Measurements from ENCODE around the gene WDR86. TPM values are rescaled to one million over a fixed set of nuclear protein-coding genes. Genes with fewer than 3 reads are reported as not detected.

Gene WDR86, protein sequence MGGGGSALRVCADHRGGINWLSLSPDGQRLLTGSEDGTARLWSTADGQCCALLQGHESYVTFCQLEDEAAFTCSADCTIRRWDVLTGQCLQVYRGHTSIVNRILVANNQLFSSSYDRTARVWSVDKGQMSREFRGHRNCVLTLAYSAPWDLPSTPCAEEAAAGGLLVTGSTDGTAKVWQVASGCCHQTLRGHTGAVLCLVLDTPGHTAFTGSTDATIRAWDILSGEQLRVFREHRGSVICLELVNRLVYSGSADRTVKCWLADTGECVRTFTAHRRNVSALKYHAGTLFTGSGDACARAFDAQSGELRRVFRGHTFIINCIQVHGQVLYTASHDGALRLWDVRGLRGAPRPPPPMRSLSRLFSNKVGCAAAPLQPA
- 6.8 TPM for total RNA-seq
- 4.2 TPM for polyA plus RNA-seq

- H3K4me3 ChIP-seq (ENCODE audit: low read depth, low read length), result peak within 1 kb of the TSS; percentile 46
- DNase-seq (ENCODE audit: extremely low spot score), result no peak
- under 1% methylated on average over 75 of the region's 75 CpGs for WGBS
- H3K27ac ChIP-seq (ENCODE audit: low read depth), result peak within 1 kb of the TSS; percentile 15
- no peaks in the 10 kb centered on the region for H3K4me1 ChIP-seq (ENCODE audit: insufficient read depth)
- H3K36me3 ChIP-seq (ENCODE audit: insufficient read depth), result no peaks in the 10 kb centered on the region
Observed at GRCh38 chr7:151409667-151410404, at the start of gene WDR86. TSS of gene WDR86 (minus strand) at chr7:151410038. CDS start at chr7:151409589, 449 bp downstream.

DNA sequence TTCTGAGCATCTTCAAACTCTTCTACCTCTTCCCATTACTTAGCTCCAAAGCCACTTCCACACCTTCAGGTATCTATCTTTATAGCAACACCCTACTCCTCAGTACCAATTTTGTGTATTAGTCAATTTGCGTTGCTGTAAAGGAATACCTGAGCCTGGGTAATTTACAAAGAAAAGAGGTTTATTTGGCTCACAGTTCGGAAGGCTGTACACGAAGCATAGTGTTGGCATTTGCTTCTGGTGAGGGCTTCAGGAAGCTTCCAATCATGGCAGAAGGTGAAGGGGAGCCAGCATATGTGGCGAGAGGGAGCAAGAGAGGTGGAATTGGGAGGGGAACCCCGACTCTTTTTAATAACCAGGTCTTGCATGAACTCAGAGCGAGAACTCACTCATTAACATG, 47.7 kb upstream of the WDR86 start:
- DNase-seq (ENCODE audit: extremely low spot score), result no peak
- WGBS, result 97% methylated on average over 6 of the region's 6 CpGs
- no peaks in the 10 kb centered on the region for H3K4me1 ChIP-seq (ENCODE audit: insufficient read depth)

DNA sequence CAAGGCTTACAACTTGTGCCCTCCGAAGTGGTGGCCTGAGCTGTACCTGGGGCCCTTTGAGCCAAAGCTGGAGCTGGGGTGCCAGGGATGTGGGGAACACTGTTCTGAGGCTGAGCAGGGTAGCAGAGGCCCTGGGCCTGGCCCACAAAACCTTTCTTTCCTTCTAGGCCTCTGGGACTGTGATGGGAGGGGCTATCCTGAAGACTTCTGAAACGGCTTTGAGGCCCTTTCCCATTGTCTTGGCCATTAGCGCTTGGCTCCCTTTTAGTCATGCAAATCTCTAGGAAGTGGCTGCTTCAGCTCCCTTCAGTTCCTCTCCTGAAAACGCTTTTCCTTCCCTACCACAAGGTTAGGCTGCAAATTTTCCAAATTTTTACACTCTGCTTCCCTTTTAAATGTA, 46.9 kb upstream of the WDR86 start:
- DNase-seq (ENCODE audit: extremely low spot score), result no peak
- no peaks in the 10 kb centered on the region for H3K36me3 ChIP-seq (ENCODE audit: insufficient read depth)
- H3K4me1 ChIP-seq (ENCODE audit: insufficient read depth), result no peaks in the 10 kb centered on the region
- 88% methylated on average over 4 of the region's 4 CpGs for WGBS
- no peak overlapping the region for H3K27ac ChIP-seq (ENCODE audit: low read depth)
- no peak overlapping the region for H3K4me3 ChIP-seq (ENCODE audit: low read depth, low read length)

More for the DNA sequence above, 47.7 kb upstream of the WDR86 start:
- Histone ChIP-seq H3K4me3 (ENCODE audit: low read depth, low read length) (no peak overlapping the region), H3K27ac (ENCODE audit: low read depth) (no peak overlapping the region), H3K36me3 (ENCODE audit: insufficient read depth) (no peaks in the 10 kb centered on the region)

DNA sequence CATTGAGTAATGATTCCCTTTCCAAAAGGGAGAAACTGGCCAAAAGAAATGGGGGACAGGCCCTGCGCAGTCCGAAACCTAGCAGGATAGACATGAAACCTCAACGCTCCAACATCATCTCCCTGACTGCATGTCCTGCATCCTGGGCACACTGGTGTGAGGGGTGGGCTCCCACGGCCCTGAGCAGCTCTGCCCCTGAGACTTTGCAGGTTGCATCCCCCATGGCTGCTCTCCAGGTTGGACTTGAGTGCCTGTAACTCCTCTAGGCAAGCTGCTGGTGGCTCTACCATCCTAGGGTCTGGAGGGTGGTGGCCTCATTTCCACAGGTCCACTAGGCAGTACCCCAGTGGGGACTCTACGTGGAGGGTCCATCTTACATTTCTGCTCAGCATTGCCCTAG, 46.4 kb upstream of the WDR86 start:
- no peak overlapping the region for H3K27ac ChIP-seq (ENCODE audit: low read depth)
- no peak for DNase-seq (ENCODE audit: extremely low spot score)
- H3K4me1 ChIP-seq (ENCODE audit: insufficient read depth), result no peaks in the 10 kb centered on the region
- no peak overlapping the region for H3K4me3 ChIP-seq (ENCODE audit: low read depth, low read length)
- H3K36me3 ChIP-seq (ENCODE audit: insufficient read depth), result no peaks in the 10 kb centered on the region
- 95% methylated on average over 5 of the region's 5 CpGs for WGBS

- no peak for DNase-seq (ENCODE audit: extremely low spot score)
- WGBS, result 86% methylated on average over 4 of the region's 4 CpGs
- H3K4me3 ChIP-seq (ENCODE audit: low read depth, low read length), result no peak overlapping the region
- H3K4me1 ChIP-seq (ENCODE audit: insufficient read depth), result no peaks in the 10 kb centered on the region
- no peak overlapping the region for H3K27ac ChIP-seq (ENCODE audit: low read depth)
- H3K36me3 ChIP-seq (ENCODE audit: insufficient read depth), result no peaks in the 10 kb centered on the region
Observed at GRCh38 chr7:151455690-151456089, 45.9 kb upstream of the WDR86 start.

DNA sequence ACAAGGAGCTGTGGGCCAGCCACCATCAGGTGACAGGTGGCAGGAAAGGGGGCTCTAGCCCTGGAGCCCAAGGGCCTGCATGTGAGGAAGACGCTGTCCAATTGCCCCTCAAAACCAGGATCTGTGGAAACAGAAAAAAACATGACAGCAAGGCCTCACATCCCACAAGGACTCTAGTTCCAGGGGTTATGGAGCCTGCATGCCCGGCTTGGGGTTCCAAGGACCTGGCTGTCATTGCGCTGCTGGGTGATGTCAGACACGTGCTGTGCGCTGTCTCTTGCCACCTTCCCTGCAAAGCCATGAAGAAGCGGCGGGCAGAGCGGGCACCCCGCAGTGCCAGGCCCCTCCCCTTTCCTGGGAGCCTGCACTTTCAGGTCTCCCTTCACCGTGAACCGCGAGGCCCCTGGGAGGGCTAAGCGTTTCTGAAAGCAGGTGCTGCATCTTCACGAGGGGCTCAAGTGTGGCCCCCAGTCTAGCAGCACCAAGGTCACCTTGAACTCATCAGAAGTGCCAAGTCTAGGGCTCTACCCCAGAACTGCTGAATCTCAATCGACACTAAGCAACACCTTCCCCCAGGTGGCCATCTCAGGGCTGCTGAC, 45.2 kb upstream of the WDR86 start:
- H3K36me3 ChIP-seq (ENCODE audit: insufficient read depth), result no peaks in the 10 kb centered on the region
- 91% methylated on average over 15 of the region's 15 CpGs for WGBS
- DNase-seq (ENCODE audit: extremely low spot score), result no peak
- no peak overlapping the region for H3K4me3 ChIP-seq (ENCODE audit: low read depth, low read length)
- H3K4me1 ChIP-seq (ENCODE audit: insufficient read depth), result no peaks in the 10 kb centered on the region
- H3K27ac ChIP-seq (ENCODE audit: low read depth), result no peak overlapping the region

GRCh38 chr7:151454305-151454704, 44.5 kb upstream of the WDR86 start:
- 92% methylated on average over 14 of the region's 14 CpGs for WGBS
- no peak overlapping the region for H3K4me3 ChIP-seq (ENCODE audit: low read depth, low read length)
- no peaks in the 10 kb centered on the region for H3K4me1 ChIP-seq (ENCODE audit: insufficient read depth)
- no peaks in the 10 kb centered on the region for H3K36me3 ChIP-seq (ENCODE audit: insufficient read depth)
- no peak overlapping the region for H3K27ac ChIP-seq (ENCODE audit: low read depth)
- no peak for DNase-seq (ENCODE audit: extremely low spot score)

GRCh38 chr7:151453326-151453791, 43.5 kb upstream of the WDR86 start:
- H3K36me3 ChIP-seq (ENCODE audit: insufficient read depth), result no peaks in the 10 kb centered on the region
- WGBS, result 83% methylated on average over 13 of the region's 13 CpGs
- DNase-seq (ENCODE audit: extremely low spot score), result no peak
- no peaks in the 10 kb centered on the region for H3K4me1 ChIP-seq (ENCODE audit: insufficient read depth)
- H3K4me3 ChIP-seq (ENCODE audit: low read depth, low read length), result no peak overlapping the region
- H3K27ac ChIP-seq (ENCODE audit: low read depth), result no peak overlapping the region

DNA sequence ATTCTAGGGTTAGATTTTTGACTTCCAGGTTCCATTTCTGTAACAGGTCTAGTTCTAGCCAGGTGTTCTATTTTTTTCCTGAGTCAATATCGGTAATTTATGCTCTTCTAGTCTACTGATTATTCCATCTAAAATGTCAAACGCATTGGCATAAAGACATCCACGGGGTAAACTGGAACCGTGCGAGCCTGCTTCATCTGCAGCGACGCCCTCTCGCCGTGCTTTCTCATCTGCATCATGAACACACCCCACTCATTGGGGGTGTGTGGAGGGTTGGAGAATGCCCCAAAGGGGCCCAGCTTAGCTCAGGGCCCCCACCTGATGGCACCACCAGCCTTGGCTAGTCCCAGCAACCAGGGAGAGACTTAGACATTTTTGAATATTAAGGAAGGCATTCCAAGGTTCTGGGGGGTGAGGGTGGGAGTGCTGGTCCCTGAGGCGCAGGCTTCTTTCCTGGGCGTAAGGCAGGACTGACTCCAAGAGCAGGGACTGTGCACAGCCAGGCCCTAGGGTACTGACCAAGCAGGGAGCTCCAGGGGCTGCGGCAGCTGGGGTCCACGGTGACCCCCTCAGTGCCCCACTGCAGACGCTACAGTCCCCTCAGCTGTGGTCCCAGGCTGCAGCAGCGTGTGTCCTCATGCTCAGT, 43.0 kb upstream of the WDR86 start:
- 88% methylated on average over 15 of the region's 15 CpGs for WGBS
- Histone ChIP-seq H3K4me3 (ENCODE audit: low read depth, low read length) (no peak overlapping the region), H3K27ac (ENCODE audit: low read depth) (no peak overlapping the region), H3K4me1 (ENCODE audit: insufficient read depth) (no peaks in the 10 kb centered on the region), H3K36me3 (ENCODE audit: insufficient read depth) (no peaks in the 10 kb centered on the region)
- no peak for DNase-seq (ENCODE audit: extremely low spot score)

GRCh38 chr7:151451626-151452571, 42.1 kb upstream of the WDR86 start:
- no peak for DNase-seq (ENCODE audit: extremely low spot score)
- no peak overlapping the region for H3K4me3 ChIP-seq (ENCODE audit: low read depth, low read length)
- H3K36me3 ChIP-seq (ENCODE audit: insufficient read depth), result no peaks in the 10 kb centered on the region
- 87% methylated on average over 23 of the region's 23 CpGs for WGBS
- no peaks in the 10 kb centered on the region for H3K4me1 ChIP-seq (ENCODE audit: insufficient read depth)
- H3K27ac ChIP-seq (ENCODE audit: low read depth), result no peak overlapping the region

DNA sequence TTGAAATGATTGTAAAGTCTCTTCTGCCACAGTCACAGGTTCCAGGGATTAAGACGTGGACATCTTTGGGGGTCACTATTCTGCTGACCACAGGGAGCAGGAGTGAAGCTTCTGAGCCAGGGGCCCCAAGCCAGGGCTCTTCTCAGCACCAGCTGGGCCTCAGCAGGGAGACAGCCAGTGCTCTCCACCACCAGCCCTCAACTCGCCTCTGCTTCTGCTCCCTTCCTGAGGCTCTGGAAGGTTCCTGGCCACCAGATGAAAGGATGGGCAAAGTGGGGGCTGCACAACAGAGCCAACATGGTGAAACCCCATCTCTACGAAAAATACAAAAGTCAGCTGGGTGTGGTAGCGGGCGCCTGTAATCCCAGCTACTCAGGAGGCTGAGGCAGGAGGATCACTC, 41.3 kb upstream of the WDR86 start:
- H3K4me1 ChIP-seq (ENCODE audit: insufficient read depth), result no peaks in the 10 kb centered on the region
- DNase-seq (ENCODE audit: extremely low spot score), result no peak
- WGBS, result 87% methylated on average over 5 of the region's 5 CpGs
- H3K27ac ChIP-seq (ENCODE audit: low read depth), result no peak overlapping the region
- H3K4me3 ChIP-seq (ENCODE audit: low read depth, low read length), result no peak overlapping the region
- no peaks in the 10 kb centered on the region for H3K36me3 ChIP-seq (ENCODE audit: insufficient read depth)

GRCh38 chr7:151449990-151450389, 40.2 kb upstream of the WDR86 start:
- no peak for DNase-seq (ENCODE audit: extremely low spot score)
- Histone ChIP-seq H3K27ac (ENCODE audit: low read depth) (no peak overlapping the region), H3K4me1 (ENCODE audit: insufficient read depth) (no peaks in the 10 kb centered on the region), H3K36me3 (ENCODE audit: insufficient read depth) (no peaks in the 10 kb centered on the region), H3K4me3 (ENCODE audit: low read depth, low read length) (no peak overlapping the region)
- 87% methylated on average over 9 of the region's 9 CpGs for WGBS
